Gastroesophageal sphincter (tissue), 4 donors: ENCODE data around the gene ATF2. TPM values are rescaled to one million over a fixed set of nuclear protein-coding genes. Genes with fewer than 3 reads are reported as not detected.

Experiments used
- ATAC-seq: fragments of 150-250 bp; one replicate; pipeline ENCODE4 v1.9.1; 2016; ENCODE audit warnings: mild to moderate bottlenecking, moderate library complexity
- H3K27ac ChIP-seq, 4 donors: fragments of 200-600 bp; sonication (generic) in 3 of 4; 1 replicate in 3 of 4; 2 replicates in 1 of 4; pipeline ENCODE4 v1.5.1; 2016 to 2019
- H3K27me3 ChIP-seq: fragments of 200-600 bp; sonication (generic); one replicate; pipeline ENCODE4 v1.5.1; 2019
- H3K36me3 ChIP-seq, 2 donors: fragments of 200-600 bp; sonication (generic); one replicate each; pipeline ENCODE4 v1.5.1; 2019; ENCODE audit warnings: control low read depth in 1 of 2
- H3K4me1 ChIP-seq, 3 donors: fragments of 200-600 bp; sonication (generic); 1 replicate in 2 of 3; 2 replicates in 1 of 3; pipeline ENCODE4 v1.5.1; 2016 to 2019; ENCODE audit warnings: control low read depth in 2 of 3
- H3K4me3 ChIP-seq, 2 donors: fragments of 200-600 bp; sonication (generic); one replicate each; pipeline ENCODE4 v1.5.1; 2019; ENCODE audit warnings: mild to moderate bottlenecking in 1 of 2, moderate library complexity in 1 of 2
- H3K9me3 ChIP-seq, 3 donors: fragments of 200-600 bp; sonication (generic); one replicate each; pipeline ENCODE4 v1.5.1; 2017 to 2019; ENCODE audit warnings: control low read depth in 2 of 3
- EP300 ChIP-seq: sonication (generic); formaldehyde crosslinking; IDR thresholded peaks from one replicate; pipeline ENCODE4 v1.6.1; 2017; ENCODE audit warnings: antibody characterized with exemption, mild to moderate bottlenecking
- POLR2A ChIP-seq, 2 donors: fragments of 450-650 bp; IDR thresholded peaks; one replicate each; pipeline ENCODE4 v1.6.1; 2017; ENCODE audit warnings: antibody characterized with exemption in 2 of 2, mild to moderate bottlenecking in 2 of 2, moderate library complexity in 1 of 2
- POLR2AphosphoS5 ChIP-seq: sonication (generic); formaldehyde crosslinking; IDR thresholded peaks from one replicate; pipeline ENCODE4 v1.6.1; 2017; ENCODE audit warnings: antibody characterized with exemption
- WGBS, 2 donors: methylation state at CpG; one replicate each; pipeline ENCODE4 v1.1.5; 2018; ENCODE audit warnings: low coverage in 1 of 2; 5-methylcytosine and 5-hydroxymethylcytosine counted together
- total RNA-seq, 4 donors: library from RNA; depleted of rRNA; stranded (reverse); fragments of >200 nt; gene quantifications; one replicate each; pipeline ENCODE4 v1.1.0, GENCODE V29; 2016
- TF ChIP-seq, protein P1 (sequence below), 4 experiments: fragments of 200-600 bp in 2 of 4; fragments of 450-650 bp in 2 of 4; sonication (generic) in 1 of 4; IDR thresholded peaks; one replicate each; pipeline ENCODE4 v1.5.1; 2017 to 2019; ENCODE audit warnings: antibody characterized with exemption in 4 of 4, mild to moderate bottlenecking in 2 of 4, moderate library complexity in 2 of 4

ATF2 gene
- total RNA-seq, 4 donors from 2014 or later: 37.1 to 64.4 (median 49.3) TPM

DNA sequence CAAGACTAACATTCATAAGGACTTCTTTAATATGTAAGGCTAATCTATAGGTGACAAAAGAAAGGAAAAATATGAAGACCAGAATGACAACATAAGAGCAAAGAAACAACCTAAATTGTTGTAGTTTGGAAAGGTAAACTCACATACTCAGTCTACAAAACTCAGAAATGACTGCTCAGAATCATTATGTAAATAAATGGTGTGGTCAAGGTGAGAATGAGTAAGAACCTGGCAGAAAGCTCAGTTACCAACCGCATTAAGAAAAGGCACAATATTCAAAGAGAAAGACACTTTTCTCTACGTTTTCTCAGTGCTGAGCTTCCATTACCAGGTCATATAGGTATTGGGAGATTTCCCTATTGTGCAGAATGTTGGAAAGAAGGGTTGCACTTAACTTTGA lies 15.8 kb downstream of the ATF2 start:
- ATAC-seq: no peak
- no peak for TF ChIP-seq EP300
- TF ChIP-seq POLR2AphosphoS5: no peak
- TF ChIP-seq POLR2A (IDR thresholded peaks at IDR 0.05): no peak
- TF ChIP-seq, protein P1, sequence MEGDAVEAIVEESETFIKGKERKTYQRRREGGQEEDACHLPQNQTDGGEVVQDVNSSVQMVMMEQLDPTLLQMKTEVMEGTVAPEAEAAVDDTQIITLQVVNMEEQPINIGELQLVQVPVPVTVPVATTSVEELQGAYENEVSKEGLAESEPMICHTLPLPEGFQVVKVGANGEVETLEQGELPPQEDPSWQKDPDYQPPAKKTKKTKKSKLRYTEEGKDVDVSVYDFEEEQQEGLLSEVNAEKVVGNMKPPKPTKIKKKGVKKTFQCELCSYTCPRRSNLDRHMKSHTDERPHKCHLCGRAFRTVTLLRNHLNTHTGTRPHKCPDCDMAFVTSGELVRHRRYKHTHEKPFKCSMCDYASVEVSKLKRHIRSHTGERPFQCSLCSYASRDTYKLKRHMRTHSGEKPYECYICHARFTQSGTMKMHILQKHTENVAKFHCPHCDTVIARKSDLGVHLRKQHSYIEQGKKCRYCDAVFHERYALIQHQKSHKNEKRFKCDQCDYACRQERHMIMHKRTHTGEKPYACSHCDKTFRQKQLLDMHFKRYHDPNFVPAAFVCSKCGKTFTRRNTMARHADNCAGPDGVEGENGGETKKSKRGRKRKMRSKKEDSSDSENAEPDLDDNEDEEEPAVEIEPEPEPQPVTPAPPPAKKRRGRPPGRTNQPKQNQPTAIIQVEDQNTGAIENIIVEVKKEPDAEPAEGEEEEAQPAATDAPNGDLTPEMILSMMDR (IDR thresholded peaks at IDR 0.05): no peak
- 71 to 83% methylated on average over 1 to 2 of the region's 2 CpGs for WGBS, 2 donors
- H3K4me3 ChIP-seq: no peak overlapping the region
- no peaks in the 10 kb centered on the region for H3K9me3 ChIP-seq
- no peaks in the 10 kb centered on the region for H3K27me3 ChIP-seq
- H3K36me3 ChIP-seq: peaks cover 0 to 7% of the 10 kb centered on the region in 2 donors
- peaks cover 0 to 67% (median 8%) of the 10 kb centered on the region in 3 donors for H3K4me1 ChIP-seq
- H3K27ac ChIP-seq: no peak overlapping the region

DNA sequence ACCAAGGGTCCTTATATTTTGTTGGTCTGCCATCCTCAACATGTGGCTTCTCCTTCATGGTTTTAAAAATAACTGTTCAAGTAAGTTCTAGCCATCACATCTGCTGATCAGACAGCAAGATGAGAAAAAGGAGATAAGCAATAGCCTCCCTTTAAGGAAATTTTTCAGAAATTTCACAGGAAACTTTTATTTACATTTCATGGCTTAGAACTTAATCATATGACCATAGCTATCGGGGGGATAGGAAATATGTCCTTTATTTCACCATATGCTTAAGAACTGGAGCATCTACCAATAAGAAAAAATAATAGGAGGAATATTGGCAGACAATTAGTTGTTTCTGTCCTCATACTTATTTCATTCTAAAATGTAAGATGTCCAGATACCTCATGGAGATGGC lies 16.2 kb downstream of the ATF2 start:
- Histone ChIP-seq H3K9me3 (no peaks in the 10 kb centered on the region), H3K27ac (no peak overlapping the region), H3K4me1 (peaks cover 0 to 69% (median 8%) of the 10 kb centered on the region in 3 donors), H3K36me3 (peaks cover 0 to 7% of the 10 kb centered on the region in 2 donors), H3K4me3 (no peak overlapping the region), H3K27me3 (no peaks in the 10 kb centered on the region)
- WGBS, 2 donors: 63 to 64% methylated on average over 1 of the region's 1 CpG
- no peak for TF ChIP-seq EP300
- no peak for TF ChIP-seq POLR2AphosphoS5
- TF ChIP-seq, protein P1 (IDR thresholded peaks at IDR 0.05): no peak
- no peak for TF ChIP-seq POLR2A (IDR thresholded peaks at IDR 0.05)
- no peak for ATAC-seq

DNA sequence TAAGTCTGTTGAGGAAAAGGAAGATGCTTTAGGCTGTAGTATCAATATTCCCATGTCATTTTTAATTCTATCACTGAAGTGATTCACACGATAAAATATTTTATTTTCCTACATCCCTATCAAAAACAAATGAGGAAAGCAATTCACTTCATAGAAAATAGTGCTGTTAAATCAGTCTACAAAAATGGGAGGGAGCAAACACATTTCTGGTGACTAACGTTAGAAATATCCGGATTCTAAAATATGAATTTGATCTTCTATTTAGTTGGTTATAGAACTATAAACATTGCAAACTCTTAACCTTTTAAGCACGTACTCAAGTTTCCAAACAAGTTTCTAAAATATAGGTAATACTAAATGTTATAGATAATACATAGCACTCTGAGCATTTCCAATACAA lies 20.8 kb downstream of the ATF2 start:
- H3K36me3 ChIP-seq: peaks cover 0 to 7% of the 10 kb centered on the region in 2 donors
- TF ChIP-seq, protein P1 (IDR thresholded peaks at IDR 0.05): no peak
- TF ChIP-seq POLR2A (IDR thresholded peaks at IDR 0.05) (no peak), EP300 (no peak), POLR2AphosphoS5 (no peak)
- WGBS, 2 donors: 35 to 38% methylated on average over 4 of the region's 4 CpGs
- ATAC-seq: no peak
- H3K4me1 ChIP-seq: peaks cover 0 to 43% (median 5%) of the 10 kb centered on the region in 3 donors
- H3K9me3 ChIP-seq: no peaks in the 10 kb centered on the region
- no peaks in the 10 kb centered on the region for H3K27me3 ChIP-seq
- H3K4me3 ChIP-seq: no peak overlapping the region
- no peak overlapping the region for H3K27ac ChIP-seq

DNA sequence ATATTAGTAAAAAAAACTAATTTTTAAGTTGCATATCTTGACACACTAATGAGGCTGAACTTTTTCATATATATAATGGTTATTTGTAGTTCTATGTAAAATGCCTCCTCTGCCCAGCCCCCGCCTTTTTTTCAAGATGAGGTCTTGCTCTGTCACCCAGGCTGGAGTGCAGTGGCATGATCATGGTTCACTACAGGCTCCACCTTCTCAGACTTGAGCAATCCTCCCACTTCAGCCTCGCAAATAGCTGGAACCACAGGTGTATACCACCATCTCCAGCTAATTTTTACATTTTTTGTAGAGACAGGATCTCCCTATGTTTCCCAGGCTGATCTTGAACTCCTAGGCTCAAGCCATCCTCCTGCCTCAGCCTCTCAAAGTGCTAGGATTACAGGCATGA lies 24.3 kb downstream of the ATF2 start:
- WGBS, 2 donors: 91 to 94% methylated on average over 2 of the region's 2 CpGs

DNA sequence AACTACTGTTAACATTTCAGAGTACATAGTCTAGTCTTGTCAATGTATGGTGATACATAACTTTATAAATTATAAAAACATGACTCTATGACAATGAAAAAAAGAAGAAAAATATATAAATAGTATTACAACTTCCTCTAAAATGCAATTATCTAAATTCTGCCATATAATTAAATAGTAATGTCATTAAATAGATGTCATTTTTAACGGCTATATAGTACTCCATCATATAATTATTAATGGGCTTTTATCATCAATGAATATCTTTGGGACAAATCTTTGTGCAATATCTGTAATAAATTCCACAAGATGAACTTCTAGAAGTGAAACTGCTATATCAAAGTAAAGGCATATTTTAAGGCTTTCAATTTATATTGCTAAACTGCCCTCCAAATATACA lies 24.8 kb downstream of the ATF2 start:
- peaks cover 0 to 6% of the 10 kb centered on the region in 2 donors for H3K36me3 ChIP-seq
- TF ChIP-seq, protein P1 (IDR thresholded peaks at IDR 0.05): no peak
- no peak for TF ChIP-seq EP300
- no peak for TF ChIP-seq POLR2A (IDR thresholded peaks at IDR 0.05)
- no peak for TF ChIP-seq POLR2AphosphoS5
- H3K4me3 ChIP-seq: no peak overlapping the region
- no peaks in the 10 kb centered on the region for H3K9me3 ChIP-seq
- no peak overlapping the region for H3K27ac ChIP-seq
- ATAC-seq: no peak
- no peaks in the 10 kb centered on the region for H3K27me3 ChIP-seq
- WGBS, 2 donors: 94 to 100% methylated on average over 1 of the region's 1 CpG
- H3K4me1 ChIP-seq: peaks cover 0 to 39% (median 0%) of the 10 kb centered on the region in 3 donors

More for the DNA sequence above, 24.3 kb downstream of the ATF2 start:
- peaks cover 0 to 6% of the 10 kb centered on the region in 2 donors for H3K36me3 ChIP-seq
- H3K4me3 ChIP-seq: no peak overlapping the region
- H3K27ac ChIP-seq: no peak overlapping the region
- peaks cover 0 to 42% (median 0%) of the 10 kb centered on the region in 3 donors for H3K4me1 ChIP-seq
- ATAC-seq: no peak
- H3K9me3 ChIP-seq: no peaks in the 10 kb centered on the region
- TF ChIP-seq EP300 (no peak), POLR2A (IDR thresholded peaks at IDR 0.05) (no peak)
- H3K27me3 ChIP-seq: no peaks in the 10 kb centered on the region
